Hepatocyte (in vitro differentiated cells): Measurements from ENCODE around the gene FGF8. TPM values are rescaled to one million over a fixed set of nuclear protein-coding genes. Genes with fewer than 3 reads are reported as not detected.
"Not testable (repeated sequence)": the region's sequence is repeated elsewhere in the genome, so short reads cannot be mapped to it uniquely, and the experiment has no call there.

ENCODE experiments used
- DNase-seq: peaks from one replicate; pipeline ENCODE4 v3.0.0-alpha.2; 2016; ENCODE audit warnings: low spot score
- H2AFZ ChIP-seq: fragments of 200-600 bp; sonication (generic); 2 replicates; pipeline ENCODE4 v1.6.0; 2016; ENCODE audit warnings: antibody characterized with exemption, mild to moderate bottlenecking
- H3K27ac ChIP-seq: fragments of 200-600 bp; sonication (generic); 2 replicates; pipeline ENCODE4 v1.5.1; 2016; ENCODE audit warnings: mild to moderate bottlenecking
- H3K27me3 ChIP-seq: fragments of 200-600 bp; sonication (generic); 2 replicates; pipeline ENCODE4 v1.6.1; 2016
- H3K36me3 ChIP-seq: fragments of 200-600 bp; sonication (generic); replicated peaks from 2 replicates; pipeline ENCODE4 v1.5.1; 2016; ENCODE audit warnings: low read depth; ENCODE audit not compliant: insufficient read depth
- H3K4me1 ChIP-seq: fragments of 200-600 bp; sonication (generic); 2 replicates; pipeline ENCODE4 v1.5.1; 2016; ENCODE audit warnings: mild to moderate bottlenecking, moderate library complexity; ENCODE audit not compliant: insufficient read depth
- H3K4me2 ChIP-seq: fragments of 200-600 bp; sonication (generic); 2 replicates; pipeline ENCODE4 v1.6.0; 2016
- H3K4me3 ChIP-seq: fragments of 200-600 bp; sonication (generic); 2 replicates; pipeline ENCODE4 v1.5.1; 2016; ENCODE audit warnings: mild to moderate bottlenecking
- H3K79me2 ChIP-seq: fragments of 200-600 bp; sonication (generic); 2 replicates; pipeline ENCODE4 v1.6.0; 2017; ENCODE audit warnings: mild to moderate bottlenecking
- H3K9me2 ChIP-seq: fragments of 200-600 bp; sonication (generic); replicated peaks from 2 replicates; pipeline ENCODE4 v1.6.0; 2017; ENCODE audit warnings: mild to moderate bottlenecking; ENCODE audit not compliant: insufficient read depth
- H3K9me3 ChIP-seq: fragments of 200-600 bp; sonication (generic); 2 replicates; pipeline ENCODE4 v1.5.1; 2016; ENCODE audit warnings: low read depth, mild to moderate bottlenecking
- H4K20me1 ChIP-seq: fragments of 200-600 bp; sonication (generic); 2 replicates; pipeline ENCODE4 v1.6.0; 2016; ENCODE audit warnings: mild to moderate bottlenecking; ENCODE audit not compliant: insufficient read depth, poor library complexity, severe bottlenecking
- CTCF ChIP-seq: fragments of 200-600 bp; sonication (generic); IDR thresholded peaks from 2 replicates; pipeline ENCODE4 v1.5.1; 2016; ENCODE audit warnings: antibody characterized with exemption, mild to moderate bottlenecking; ENCODE audit not compliant: poor library complexity
- EZH2 ChIP-seq: fragments of 200-600 bp; sonication (generic); IDR thresholded peaks from 2 replicates; pipeline ENCODE4 v1.6.1; 2016; ENCODE audit warnings: antibody characterized with exemption, mild to moderate bottlenecking, borderline replicate concordance
- EZH2phosphoT487 ChIP-seq: fragments of 200-600 bp; sonication (generic); IDR thresholded peaks from one replicate; pipeline ENCODE4 v1.6.1; 2018; ENCODE audit warnings: antibody characterized with exemption, mild to moderate bottlenecking, low read depth, moderate library complexity; ENCODE audit not compliant: unreplicated experiment, severe bottlenecking
- WGBS: methylation state at CpG from one replicate; pipeline ENCODE4 v1.1.6; 2016; ENCODE audit warnings: low lambda C conversion rate; ENCODE audit errors: missing lambda C conversion rate; 5-methylcytosine and 5-hydroxymethylcytosine counted together
- polyA plus RNA-seq: library from polyadenylated mRNA; unstranded; fragments of >200 nt; fragmentation: Nextera tagmentation; extraction: Ambion mirVana; gene quantifications from 2 replicates; pipeline ENCODE4 v1.2.1, GENCODE V29; 2016
- total RNA-seq: library from RNA; depleted of rRNA; stranded (reverse); fragments of >200 nt; gene quantifications from 2 replicates; pipeline ENCODE4 v1.2.3, GENCODE V29; 2014

The FGF8 gene
- total and polyA plus RNA-seq, 2 experiments from 2014 or later: not detected

- H3K4me2 ChIP-seq: no peak overlapping the region
- no peaks in the 10 kb centered on the region for H3K9me3 ChIP-seq
- TF ChIP-seq EZH2phosphoT487 (no peak), CTCF (no peak), EZH2 (no peak)
- 96% methylated on average over 7 of the region's 7 CpGs for WGBS
- no peaks in the 10 kb centered on the region for H3K79me2 ChIP-seq
- H3K27ac ChIP-seq: no peak overlapping the region
- H3K9me2 ChIP-seq: no peaks in the 10 kb centered on the region
- no peaks in the 10 kb centered on the region for H3K27me3 ChIP-seq
- H3K36me3 ChIP-seq: no peaks in the 10 kb centered on the region
- H2AFZ ChIP-seq: no peak overlapping the region
- DNase-seq: no peak
- no peak overlapping the region for H3K4me3 ChIP-seq
- H3K4me1 ChIP-seq: no peaks in the 10 kb centered on the region
- peaks cover 2% of the 10 kb centered on the region for H4K20me1 ChIP-seq
These were observed 13.8 kb upstream of the FGF8 start for GRCh38 chr10:101789686-101790085.

GRCh38 chr10:101789231-101789630 is 13.3 kb upstream of the FGF8 start:
- H3K4me2 ChIP-seq, H3K79me2 ChIP-seq, H3K27me3 ChIP-seq, H3K27ac ChIP-seq, H3K4me3 ChIP-seq, H3K9me3 ChIP-seq, DNase-seq, H4K20me1 ChIP-seq, H3K9me2 ChIP-seq, H3K36me3 ChIP-seq, H3K4me1 ChIP-seq, H2AFZ ChIP-seq: not testable (repeated sequence)
- 96% methylated on average over 9 of the region's 9 CpGs for WGBS

- no peak overlapping the region for H3K4me2 ChIP-seq
- no peak overlapping the region for H3K4me3 ChIP-seq
- H3K27ac ChIP-seq: no peak overlapping the region
- DNase-seq: no peak
- H4K20me1 ChIP-seq: no peaks in the 10 kb centered on the region
- H3K36me3 ChIP-seq: no peaks in the 10 kb centered on the region
- H2AFZ ChIP-seq: no peak overlapping the region
- no peaks in the 10 kb centered on the region for H3K9me3 ChIP-seq
- no peaks in the 10 kb centered on the region for H3K27me3 ChIP-seq
- no peaks in the 10 kb centered on the region for H3K79me2 ChIP-seq
- TF ChIP-seq EZH2 (no peak), EZH2phosphoT487 (no peak), CTCF (no peak)
- H3K9me2 ChIP-seq: no peaks in the 10 kb centered on the region
- WGBS: 94% methylated on average over 2 of the region's 2 CpGs
- H3K4me1 ChIP-seq: peaks cover 5% of the 10 kb centered on the region
These were observed 9.9 kb upstream of the FGF8 start for GRCh38 chr10:101785801-101786200.

- H3K27me3 ChIP-seq: peaks cover 2% of the 10 kb centered on the region
- WGBS: 84% methylated on average over 2 of the region's 2 CpGs
- H3K9me2 ChIP-seq: no peaks in the 10 kb centered on the region
- H3K4me1 ChIP-seq: peaks cover 12% of the 10 kb centered on the region
- no peak overlapping the region for H3K27ac ChIP-seq
- H3K4me3 ChIP-seq: no peak overlapping the region
- H2AFZ ChIP-seq: no peak overlapping the region
- no peaks in the 10 kb centered on the region for H4K20me1 ChIP-seq
- H3K9me3 ChIP-seq: no peaks in the 10 kb centered on the region
- no peak for TF ChIP-seq CTCF
- no peaks in the 10 kb centered on the region for H3K79me2 ChIP-seq
- no peak for DNase-seq
- no peak overlapping the region for H3K4me2 ChIP-seq
- no peaks in the 10 kb centered on the region for H3K36me3 ChIP-seq
These were observed 8.6 kb upstream of the FGF8 start for GRCh38 chr10:101784558-101784957.
